Lung (tissue), 12 donors: ENCODE results near the gene ITFG2. TPM values are rescaled to one million over a fixed set of nuclear protein-coding genes. Genes with fewer than 3 reads are reported as not detected.
"Not testable (repeated sequence)": the region's sequence is repeated elsewhere in the genome, so short reads cannot be mapped to it uniquely, and the experiment has no call there.

Source experiments
- ATAC-seq: fragments of 200-7000 bp; cut with Tn5 transposase; one replicate; pipeline ENCODE4 v1.9.1; 2020; ENCODE audit warnings: moderate number of reproducible peaks; ENCODE audit not compliant: insufficient read depth, low FRiP score
- DNase-seq, 3 donors: peaks; one replicate each; pipeline ENCODE4 v3.0.0-alpha.2; 2013 to 2017
- H3K27ac ChIP-seq, 2 donors: one replicate each; pipeline ENCODE4 v1.5.1; 2013; ENCODE audit warnings: mild to moderate bottlenecking in 2 of 2, moderate library complexity in 2 of 2, control low read depth in 1 of 2, inconsistent platforms in 1 of 2, low read depth in 1 of 2, low read length in 1 of 2
- H3K27me3 ChIP-seq, 3 donors: one replicate each; pipeline ENCODE4 v1.5.1; 2013; ENCODE audit warnings: low read length in 2 of 3; ENCODE audit not compliant: control insufficient read depth in 3 of 3, insufficient read depth in 3 of 3
- H3K36me3 ChIP-seq, 4 donors: one replicate each; pipeline ENCODE4 v1.5.1; 2013; ENCODE audit warnings: low read length in 4 of 4, mild to moderate bottlenecking in 1 of 4, moderate library complexity in 1 of 4; ENCODE audit not compliant: control insufficient read depth in 4 of 4, insufficient read depth in 4 of 4
- H3K4me1 ChIP-seq, 5 donors: one replicate each; pipeline ENCODE4 v1.5.1; 2013; ENCODE audit warnings: low read length in 5 of 5, mild to moderate bottlenecking in 2 of 5, moderate library complexity in 1 of 5; ENCODE audit not compliant: control insufficient read depth in 5 of 5, insufficient read depth in 5 of 5
- H3K4me3 ChIP-seq: one replicate; pipeline ENCODE4 v1.5.1; 2013; ENCODE audit warnings: mild to moderate bottlenecking, control low read depth, moderate library complexity
- H3K9ac ChIP-seq, 2 donors: one replicate each; pipeline ENCODE4 v1.5.1; 2013; ENCODE audit warnings: low read length in 2 of 2, control low read depth in 1 of 2; ENCODE audit not compliant: insufficient read depth in 1 of 2
- H3K9me3 ChIP-seq, 4 donors: one replicate each; pipeline ENCODE4 v1.5.1; 2013; ENCODE audit warnings: low read length in 3 of 4, mild to moderate bottlenecking in 1 of 4, moderate library complexity in 1 of 4; ENCODE audit not compliant: control insufficient read depth in 4 of 4, insufficient read depth in 3 of 4
- CTCF ChIP-seq: IDR thresholded peaks from 2 replicates; pipeline ENCODE4 v1.5.1; 2012; ENCODE audit warnings: mild to moderate bottlenecking; ENCODE audit errors: control extremely low read depth, extremely low read depth
- WGBS, 2 donors: extraction: QIAGEN DNeasy Blood & Tissue Kit; methylation state at CpG; one replicate each; pipeline ENCODE4 v1.1.7; 2013; 5-methylcytosine and 5-hydroxymethylcytosine counted together
- polyA plus RNA-seq, 2 donors: library from polyadenylated mRNA; stranded (reverse); fragments of 200-250 nt; gene quantifications; one replicate each; pipeline ENCODE4 v1.2.1, GENCODE V29; 2013
- total RNA-seq, 2 donors: library from RNA; depleted of rRNA in 1 of 2; stranded (reverse); fragments of >200 nt in 1 of 2; gene quantifications; one replicate each; pipeline ENCODE4 v1.2.1, GENCODE V29; 2014 to 2021
- donor health status: control.
- donor health status: control.
- donor health status: Bipolar disorder and iron deficiency.
- donor health status: healthy.
- donor health status: DM: yes; HTN: yes; CAD: no.

Gene ITFG2
- total and polyA plus RNA-seq, 4 donors, result 22.6 to 43.0 (median 32.7) TPM

- DNase-seq, result no peak
- Histone ChIP-seq H3K27ac (no peak overlapping the region), H3K27me3 (no peaks in the 10 kb centered on the region), H3K9me3 (no peaks in the 10 kb centered on the region), H3K4me3 (no peak overlapping the region), H3K9ac (no peak overlapping the region), H3K4me1 (no peaks in the 10 kb centered on the region), H3K36me3 (peaks cover 0 to 17% (median 2%) of the 10 kb centered on the region in 4 donors)
- 97% methylated on average over 9 of the region's 9 CpGs for WGBS, 2 donors
- no peak for TF ChIP-seq CTCF
- no peak for ATAC-seq
Measured at GRCh38 chr12:2864198-2864597, 51.7 kb downstream of the ITFG2 start.

GRCh38 chr12:2868986-2869632 is 56.6 kb downstream of the ITFG2 start:
- ATAC-seq, H3K4me3 ChIP-seq, H3K27me3 ChIP-seq, H3K9me3 ChIP-seq, H3K9ac ChIP-seq, H3K4me1 ChIP-seq, DNase-seq, H3K27ac ChIP-seq: not testable (repeated sequence)
- WGBS, 2 donors, result 91 to 98% methylated on average over 9 of the region's 9 CpGs
- H3K36me3 ChIP-seq, result peaks cover 0 to 12% (median 0%) of the 10 kb centered on the region in 4 donors

Other genes with a start within 250 kb of the ITFG2 start
- gene FKBP4, start 17.7 kb upstream of the ITFG2 start, total RNA-seq, result 10 to 100 TPM; 52.3 to 69.8 TPM
- gene FKBP4, start 17.7 kb upstream of the ITFG2 start, polyA plus RNA-seq, result 10 to 100 TPM; 26.7 to 34.9 TPM
- 1 to 10 TPM in 1 of 2 donors, under 1 TPM in 1; 0.89 to 1.1 TPM for gene NRIP2, start 22.4 kb downstream of the ITFG2 start, total RNA-seq
- gene NRIP2, start 22.4 kb downstream of the ITFG2 start, polyA plus RNA-seq, result under 1 TPM; 0.10 to 0.57 TPM
- not detected for gene TEX52, start 44.4 kb downstream of the ITFG2 start, total RNA-seq
- gene TEX52, start 44.4 kb downstream of the ITFG2 start, polyA plus RNA-seq, result not detected
- gene FOXM1, start 64.5 kb downstream of the ITFG2 start, total RNA-seq, result 1 to 10 TPM; 3.3 to 4.0 TPM
- 1 to 10 TPM; 1.6 to 3.1 TPM for gene FOXM1, start 64.5 kb downstream of the ITFG2 start, polyA plus RNA-seq
- gene RHNO1, start 64.6 kb downstream of the ITFG2 start, total RNA-seq, result 10 to 100 TPM; 14.2 to 16.3 TPM
- gene RHNO1, start 64.6 kb downstream of the ITFG2 start, polyA plus RNA-seq, result 10 to 100 TPM; 11.0 to 19.0 TPM
- gene TULP3, start 78.2 kb downstream of the ITFG2 start, total RNA-seq, result 10 to 100 TPM; 16.4 to 30.7 TPM
- gene TULP3, start 78.2 kb downstream of the ITFG2 start, polyA plus RNA-seq, result 1 to 10 TPM; 7.4 to 9.9 TPM
- 10 to 100 TPM in 1 of 2 donors, 1 to 10 TPM in 1; 7.1 to 36.3 TPM for gene TEAD4, start 146.7 kb downstream of the ITFG2 start, total RNA-seq
- gene TEAD4, start 146.7 kb downstream of the ITFG2 start, polyA plus RNA-seq, result 10 to 100 TPM; 24.0 to 33.7 TPM